Activated CD4-positive, alpha-beta T cell treated with anti-CD3 and anti-CD28 coated beads for 36 hours (primary cell): Measurements from ENCODE around the gene TRIM71. TPM values are rescaled to one million over a fixed set of nuclear protein-coding genes. Genes with fewer than 3 reads are reported as not detected.

Experiments
- ATAC-seq: fragments of 200-7000 bp; cut with Tn5 transposase; one replicate; pipeline ENCODE4 v1.10.0; 2021; ENCODE audit warnings: mild to moderate bottlenecking, moderate library complexity
- CTCF ChIA-PET: fragments of 350-600 bp; sonication (Branson Sonifier 250); formaldehyde crosslinking; loops from one replicate; lab custom pipeline; 2021; ENCODE audit warnings: antibody characterized with exemption; lab: Charles Lee
- POLR2A ChIA-PET: fragments of 350-600 bp; sonication (Branson Sonifier 250); formaldehyde crosslinking; loops from one replicate; lab custom pipeline; 2021; ENCODE audit warnings: antibody characterized with exemption, inconsistent platforms; lab: Charles Lee
- DNase-seq: peaks from one replicate; pipeline ENCODE4 v3.0.0-alpha.2; 2020
- H3K27ac Mint-ChIP-seq: one replicate; pipeline ENCODE4 v1.8.0; 2021; ENCODE audit warnings: mixed read lengths
- H3K27me3 Mint-ChIP-seq: one replicate; pipeline ENCODE4 v1.8.0; 2021; ENCODE audit warnings: mixed read lengths
- H3K36me3 Mint-ChIP-seq: one replicate; pipeline ENCODE4 v1.8.0; 2021; ENCODE audit warnings: low read depth, mixed read lengths
- H3K4me1 Mint-ChIP-seq: one replicate; pipeline ENCODE4 v1.8.0; 2021; ENCODE audit warnings: mixed read lengths
- H3K4me3 Mint-ChIP-seq: one replicate; pipeline ENCODE4 v1.8.0; 2021; ENCODE audit warnings: mild to moderate bottlenecking, moderate library complexity, mixed read lengths
- H3K9me3 Mint-ChIP-seq: one replicate; pipeline ENCODE4 v1.8.0; 2021; ENCODE audit warnings: low read depth, mixed read lengths
- intact Hi-C, 2 experiments: fragments of 100-400 bp; cut with DNase I in 1 of 2; cut with micrococcal nuclease in 1 of 2; formaldehyde crosslinking; loops; one replicate each; pipeline versions ENCODE4 v1.14.2 to v1.15.1; 2022 to 2024; cut with DNase I, micrococcal nuclease
- total RNA-seq, 2 experiments: library from RNA; stranded (reverse); gene quantifications; one replicate each; pipeline ENCODE4 v1.2.3, GENCODE V29; 2021

Gene TRIM71
- total RNA-seq, 2 experiments from 2014 or later: 0.02 to 0.04 TPM

DNA sequence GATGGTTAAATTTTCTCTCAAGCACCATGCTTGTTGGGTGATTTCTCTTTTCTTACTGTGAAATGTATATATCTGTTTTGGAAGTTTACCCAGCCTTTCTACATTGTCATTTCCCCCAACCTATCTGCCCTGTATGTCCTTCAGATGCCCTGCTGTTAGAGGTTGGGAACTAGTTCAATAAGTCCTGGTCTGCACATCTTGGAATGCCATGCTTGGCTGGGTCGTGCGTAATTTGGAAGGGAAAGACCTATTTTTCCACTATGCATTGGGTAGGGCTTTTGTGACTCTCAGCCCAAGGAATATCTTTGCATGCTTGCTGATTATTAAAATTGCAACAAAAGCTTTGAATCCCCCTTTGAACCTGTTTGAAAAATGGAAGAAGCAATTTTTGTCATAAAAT lies 63.8 kb downstream of the TRIM71 start:
- Mint-ChIP-seq H3K36me3 (no peaks in the 10 kb centered on the region), H3K9me3 (no peaks in the 10 kb centered on the region), H3K4me1 (peaks cover 13% of the 10 kb centered on the region), H3K27ac (no peak overlapping the region), H3K27me3 (peaks cover 31% of the 10 kb centered on the region), H3K4me3 (no peak overlapping the region)
- POLR2A ChIA-PET: no interaction called here
- ATAC-seq (no peak), DNase-seq (no peak)
- CTCF ChIA-PET: no interaction called here
- intact Hi-C loops: no loop called here

DNA sequence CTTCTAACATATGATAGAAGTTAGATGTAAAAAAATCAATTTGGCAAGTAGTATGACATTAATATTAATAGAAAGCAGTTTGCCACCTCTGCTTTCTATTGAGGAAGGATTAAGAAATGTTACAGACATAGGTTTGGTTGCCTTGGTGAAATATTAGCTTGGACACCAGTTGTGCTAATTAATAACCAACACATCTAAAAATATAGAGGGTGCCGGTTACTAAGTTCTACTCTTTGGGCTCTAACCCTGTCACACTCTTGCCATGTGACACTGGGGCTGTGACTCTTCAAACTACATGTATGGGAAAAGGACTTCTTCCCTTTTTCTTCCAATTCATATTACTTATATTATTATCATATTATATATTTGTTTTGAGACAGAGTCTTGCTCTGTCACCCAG lies 64.4 kb downstream of the TRIM71 start:
- ATAC-seq: no peak
- no peak overlapping the region for H3K27ac Mint-ChIP-seq
- H3K9me3 Mint-ChIP-seq: no peaks in the 10 kb centered on the region
- H3K36me3 Mint-ChIP-seq: no peaks in the 10 kb centered on the region
- H3K27me3 Mint-ChIP-seq: peaks cover 29% of the 10 kb centered on the region
- POLR2A ChIA-PET: interaction anchor here (0.7 kb wide), 1 partner anchor 648 kb away, joined by 3 read pairs; no protein-coding TSS in a partner anchor
- DNase-seq: no peak
- CTCF ChIA-PET: interaction anchor here (0.7 to 1.5 kb wide), 5 partner anchors 8 to 101 kb away, joined by 3 to 4 read pairs (median 3); no protein-coding TSS in a partner anchor
- peaks cover 13% of the 10 kb centered on the region for H3K4me1 Mint-ChIP-seq
- intact Hi-C loops: no loop called here
- no peak overlapping the region for H3K4me3 Mint-ChIP-seq

DNA sequence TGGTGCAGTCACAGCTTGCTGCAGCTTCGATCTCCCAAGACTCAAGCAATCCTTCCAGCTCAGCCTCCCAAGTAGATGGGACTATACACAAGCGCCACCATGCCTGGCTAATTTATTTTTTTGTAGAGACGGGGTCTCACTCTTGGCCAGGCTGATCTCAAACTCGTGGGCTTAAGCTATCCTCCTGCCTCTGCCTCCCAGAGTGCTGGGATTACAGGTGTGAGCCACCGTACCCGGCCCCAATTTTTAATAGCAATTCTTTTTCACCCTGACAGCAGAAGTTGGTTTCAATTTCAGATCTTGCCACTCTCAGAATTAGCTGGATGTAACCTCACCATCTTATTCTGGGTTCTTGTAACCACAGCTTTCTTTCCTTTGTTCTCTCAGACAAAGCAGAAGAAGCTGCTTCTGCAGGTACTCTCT lies 64.8 kb downstream of the TRIM71 start:
- Mint-ChIP-seq H3K9me3 (no peaks in the 10 kb centered on the region), H3K27me3 (peaks cover 28% of the 10 kb centered on the region), H3K27ac (no peak overlapping the region), H3K4me1 (peaks cover 13% of the 10 kb centered on the region), H3K4me3 (no peak overlapping the region), H3K36me3 (no peaks in the 10 kb centered on the region)
- ATAC-seq (peak; percentile 96), DNase-seq (peak; percentile 23)
- ChIA-PET CTCF (interaction anchor here (0.6 to 1.5 kb wide), 8 partner anchors 9 to 415 kb away, joined by 3 to 4 read pairs (median 3); no protein-coding TSS in a partner anchor), POLR2A (interaction anchor here (0.7 kb wide), 1 partner anchor 648 kb away, joined by 3 read pairs; no protein-coding TSS in a partner anchor)
- intact Hi-C loops: no loop called here

DNA sequence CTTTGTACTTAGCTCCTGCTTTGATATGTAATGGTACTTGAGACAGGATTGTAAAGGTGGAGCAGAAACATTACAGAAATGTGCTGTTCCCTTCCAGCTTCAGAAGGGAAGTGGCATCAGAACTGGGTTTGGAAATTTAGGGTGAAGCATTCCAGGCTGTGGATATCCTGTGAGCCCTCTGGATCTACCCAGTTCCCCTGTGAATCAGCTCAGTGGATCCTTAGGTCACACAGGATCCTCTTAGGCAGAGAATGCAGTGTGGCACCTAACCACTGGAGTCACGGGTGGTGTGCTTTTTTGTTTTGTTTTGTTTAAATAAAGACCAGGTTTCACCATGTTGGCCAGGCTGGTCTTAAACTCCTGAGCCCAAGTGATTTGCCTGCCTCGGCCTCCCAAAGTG lies 66.0 kb downstream of the TRIM71 start:
- ATAC-seq: no peak
- H3K27ac Mint-ChIP-seq: no peak overlapping the region
- peaks cover 25% of the 10 kb centered on the region for H3K27me3 Mint-ChIP-seq
- no peak for DNase-seq
- H3K9me3 Mint-ChIP-seq: no peaks in the 10 kb centered on the region
- peaks cover 13% of the 10 kb centered on the region for H3K4me1 Mint-ChIP-seq
- intact Hi-C loops: no loop called here
- H3K4me3 Mint-ChIP-seq: no peak overlapping the region
- ChIA-PET CTCF (interaction anchor here (0.6 to 1.6 kb wide), 4 partner anchors 10 to 41 kb away, joined by 3 to 5 read pairs (median 4); no protein-coding TSS in a partner anchor), POLR2A (no interaction called here)
- H3K36me3 Mint-ChIP-seq: no peaks in the 10 kb centered on the region

DNA sequence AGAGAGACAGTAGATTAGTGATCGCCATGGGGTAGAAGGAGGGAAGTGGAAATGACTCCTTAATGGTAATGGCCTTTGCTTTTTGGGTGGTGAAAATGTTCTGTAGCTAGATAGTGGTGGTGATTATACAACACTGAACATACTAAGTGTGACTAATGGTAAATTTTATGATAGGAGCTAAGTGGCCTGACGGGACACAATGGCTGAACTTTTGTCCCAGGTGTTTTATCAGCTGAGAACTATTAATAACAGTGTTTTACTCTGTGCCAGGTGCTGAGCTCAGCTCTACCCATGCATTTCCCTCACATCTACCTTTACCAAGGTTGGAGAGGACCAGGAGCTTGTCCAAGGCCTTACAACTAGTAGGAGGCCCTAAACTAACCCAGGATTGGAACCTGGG lies 66.8 kb downstream of the TRIM71 start:
- ATAC-seq (no peak), DNase-seq (no peak)
- H3K27me3 Mint-ChIP-seq: peaks cover 24% of the 10 kb centered on the region
- H3K4me3 Mint-ChIP-seq: no peak overlapping the region
- peaks cover 13% of the 10 kb centered on the region for H3K4me1 Mint-ChIP-seq
- no peaks in the 10 kb centered on the region for H3K36me3 Mint-ChIP-seq
- intact Hi-C loops: no loop called here
- POLR2A ChIA-PET: no interaction called here
- CTCF ChIA-PET: interaction anchor here (0.5 to 1.6 kb wide), 4 partner anchors 14 to 510 kb away, joined by 3 to 5 read pairs (median 3); no protein-coding TSS in a partner anchor
- H3K27ac Mint-ChIP-seq: no peak overlapping the region
- H3K9me3 Mint-ChIP-seq: no peaks in the 10 kb centered on the region

DNA sequence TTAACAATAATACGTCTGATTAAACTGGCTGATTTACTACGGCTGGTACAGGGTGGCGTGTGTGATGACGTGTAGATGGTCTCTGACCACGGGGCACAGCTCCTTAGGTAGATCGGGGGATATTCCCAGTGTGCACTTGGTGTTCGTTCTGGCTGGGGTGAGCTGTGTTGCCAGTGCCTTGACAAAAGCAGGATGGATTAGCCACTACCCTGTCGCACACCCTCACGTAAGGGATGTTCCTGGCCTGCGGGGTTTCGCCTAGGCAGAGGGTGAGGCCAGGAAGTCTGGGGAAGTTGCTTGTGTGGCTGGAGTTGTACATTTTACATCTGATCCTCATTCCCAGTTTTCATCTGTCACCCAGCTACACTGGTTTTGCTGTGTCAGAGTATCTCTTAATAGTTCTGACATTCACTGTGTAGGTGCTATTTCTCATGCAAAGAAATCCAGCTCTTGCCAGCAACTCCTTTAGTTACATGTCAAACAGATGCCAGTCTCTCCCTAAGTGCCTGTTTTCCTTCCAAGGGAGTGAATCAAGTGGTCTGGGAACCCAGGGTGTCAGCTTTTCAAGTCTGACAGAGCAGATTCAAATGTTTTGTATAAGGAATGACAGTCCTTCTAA lies 67.6 kb downstream of the TRIM71 start:
- H3K27ac Mint-ChIP-seq: no peak overlapping the region
- H3K27me3 Mint-ChIP-seq: peaks cover 22% of the 10 kb centered on the region
- H3K4me3 Mint-ChIP-seq: no peak overlapping the region
- ATAC-seq (no peak), DNase-seq (no peak)
- peaks cover 13% of the 10 kb centered on the region for H3K4me1 Mint-ChIP-seq
- intact Hi-C loops: no loop called here
- no peaks in the 10 kb centered on the region for H3K36me3 Mint-ChIP-seq
- CTCF ChIA-PET: interaction anchor here (0.5 to 1.6 kb wide), 4 partner anchors 10 to 511 kb away, joined by 3 to 5 read pairs (median 4); no protein-coding TSS in a partner anchor
- H3K9me3 Mint-ChIP-seq: no peaks in the 10 kb centered on the region
- POLR2A ChIA-PET: no interaction called here

DNA sequence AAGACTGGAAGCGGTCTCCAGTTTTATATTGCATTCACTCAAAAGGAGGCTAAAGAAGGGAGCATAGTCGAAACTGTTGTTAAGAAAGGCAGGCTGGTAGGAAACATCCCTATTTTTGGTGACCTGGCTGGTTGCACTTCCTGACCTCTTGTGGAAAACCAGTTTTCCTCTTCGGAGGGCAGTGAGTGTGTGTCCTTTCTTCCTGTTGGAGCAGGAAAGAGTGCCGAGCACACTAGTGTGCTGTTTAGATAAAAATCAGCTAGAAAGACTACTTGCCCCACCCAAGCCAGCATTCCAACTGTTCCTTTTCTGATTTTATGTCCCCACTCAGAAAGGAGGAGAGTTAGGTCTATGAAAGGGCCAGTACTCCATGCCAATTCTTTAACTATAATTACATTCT lies 68.5 kb downstream of the TRIM71 start:
- intact Hi-C loops: no loop called here
- Mint-ChIP-seq H3K27me3 (peaks cover 17% of the 10 kb centered on the region), H3K4me3 (no peak overlapping the region), H3K27ac (no peak overlapping the region), H3K36me3 (no peaks in the 10 kb centered on the region), H3K9me3 (no peaks in the 10 kb centered on the region), H3K4me1 (peaks cover 13% of the 10 kb centered on the region)
- POLR2A ChIA-PET: no interaction called here
- DNase-seq (no peak), ATAC-seq (no peak)
- CTCF ChIA-PET: interaction anchor here (1.4 kb wide), 1 partner anchor 9 kb away, joined by 4 read pairs; no protein-coding TSS in a partner anchor

DNA sequence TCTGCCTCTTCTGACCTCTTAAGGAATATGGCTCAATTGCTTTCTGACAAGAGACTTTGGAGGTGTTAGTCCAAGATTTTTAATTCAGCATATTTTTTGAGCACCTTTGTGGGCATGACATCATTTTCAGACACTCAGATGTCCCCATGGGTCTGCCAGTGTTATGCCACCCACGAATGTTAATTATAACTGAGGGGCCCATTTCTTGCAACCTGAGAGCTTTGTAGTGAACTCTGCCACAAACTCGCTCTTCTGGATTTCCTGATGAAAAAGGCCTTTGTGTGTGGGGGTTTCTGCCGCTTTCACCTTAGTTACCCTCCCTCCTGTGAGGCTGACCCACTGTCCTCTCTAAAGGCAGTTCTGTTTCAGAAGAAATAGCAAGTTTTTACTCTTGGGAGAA lies 69.1 kb downstream of the TRIM71 start:
- CTCF ChIA-PET: interaction anchor here (1.4 kb wide), 1 partner anchor 9 kb away, joined by 4 read pairs; no protein-coding TSS in a partner anchor
- POLR2A ChIA-PET: no interaction called here
- peaks cover 11% of the 10 kb centered on the region for H3K4me1 Mint-ChIP-seq

DNA sequence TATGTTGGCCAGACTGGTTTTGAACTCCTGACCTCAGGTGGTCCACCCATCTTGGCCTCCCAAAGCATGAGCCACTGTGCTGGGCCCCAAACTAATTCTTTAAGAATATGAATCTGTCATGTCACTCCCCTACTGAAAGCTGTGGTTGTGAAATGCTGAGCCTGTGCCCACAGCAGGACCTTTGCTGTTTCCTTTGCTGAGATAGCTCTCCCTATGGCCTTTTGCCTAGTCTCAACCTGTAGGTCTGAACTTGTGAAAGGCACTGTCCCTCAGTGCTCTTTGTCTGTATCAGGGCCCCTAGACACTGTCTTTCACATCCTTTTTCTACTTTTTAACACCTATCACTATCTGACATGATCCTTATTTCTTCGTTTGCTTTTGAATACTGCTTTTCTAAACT lies 70.9 kb downstream of the TRIM71 start:
- intact Hi-C loops: no loop called here
- CTCF ChIA-PET: no interaction called here
- no peak for ATAC-seq
- H3K27ac Mint-ChIP-seq: no peak overlapping the region
- H3K4me1 Mint-ChIP-seq: no peaks in the 10 kb centered on the region
- H3K9me3 Mint-ChIP-seq: no peaks in the 10 kb centered on the region
- POLR2A ChIA-PET: no interaction called here
- H3K27me3 Mint-ChIP-seq: peaks cover 11% of the 10 kb centered on the region
- no peak for DNase-seq
- no peak overlapping the region for H3K4me3 Mint-ChIP-seq
- H3K36me3 Mint-ChIP-seq: no peaks in the 10 kb centered on the region

More for the DNA sequence above, 69.1 kb downstream of the TRIM71 start:
- intact Hi-C loops: no loop called here
- ATAC-seq (no peak), DNase-seq (no peak)
- Mint-ChIP-seq H3K27ac (no peak overlapping the region), H3K4me3 (no peak overlapping the region), H3K27me3 (peaks cover 11% of the 10 kb centered on the region), H3K9me3 (no peaks in the 10 kb centered on the region), H3K36me3 (no peaks in the 10 kb centered on the region)

DNA sequence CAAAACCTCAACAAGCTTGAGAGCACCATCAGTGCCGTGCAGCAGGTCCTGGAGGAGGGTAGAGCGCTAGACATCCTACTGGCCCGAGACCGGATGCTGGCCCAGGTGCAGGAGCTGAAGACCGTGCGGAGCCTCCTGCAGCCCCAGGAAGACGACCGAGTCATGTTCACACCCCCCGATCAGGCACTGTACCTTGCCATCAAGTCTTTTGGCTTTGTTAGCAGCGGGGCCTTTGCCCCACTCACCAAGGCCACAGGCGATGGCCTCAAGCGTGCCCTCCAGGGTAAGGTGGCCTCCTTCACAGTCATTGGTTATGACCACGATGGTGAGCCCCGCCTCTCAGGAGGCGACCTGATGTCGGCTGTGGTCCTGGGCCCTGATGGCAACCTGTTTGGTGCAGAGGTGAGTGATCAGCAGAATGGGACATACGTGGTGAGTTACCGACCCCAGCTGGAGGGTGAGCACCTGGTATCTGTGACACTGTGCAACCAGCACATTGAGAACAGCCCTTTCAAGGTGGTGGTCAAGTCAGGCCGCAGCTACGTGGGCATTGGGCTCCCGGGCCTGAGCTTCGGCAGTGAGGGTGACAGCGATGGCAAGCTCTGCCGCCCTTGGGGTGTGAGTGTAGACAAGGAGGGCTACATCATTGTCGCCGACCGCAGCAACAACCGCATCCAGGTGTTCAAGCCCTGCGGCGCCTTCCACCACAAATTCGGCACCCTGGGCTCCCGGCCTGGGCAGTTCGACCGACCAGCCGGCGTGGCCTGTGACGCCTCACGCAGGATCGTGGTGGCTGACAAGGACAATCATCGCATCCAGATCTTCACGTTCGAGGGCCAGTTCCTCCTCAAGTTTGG lies 72.9 kb downstream of the TRIM71 start:
- intact Hi-C loops: no loop called here
- DNase-seq (no peak), ATAC-seq (no peak)
- CTCF ChIA-PET: no interaction called here
- POLR2A ChIA-PET: no interaction called here
- Mint-ChIP-seq H3K27me3 (peaks cover 11% of the 10 kb centered on the region), H3K36me3 (no peaks in the 10 kb centered on the region), H3K4me3 (no peak overlapping the region), H3K27ac (no peak overlapping the region), H3K9me3 (no peaks in the 10 kb centered on the region), H3K4me1 (no peaks in the 10 kb centered on the region)

DNA sequence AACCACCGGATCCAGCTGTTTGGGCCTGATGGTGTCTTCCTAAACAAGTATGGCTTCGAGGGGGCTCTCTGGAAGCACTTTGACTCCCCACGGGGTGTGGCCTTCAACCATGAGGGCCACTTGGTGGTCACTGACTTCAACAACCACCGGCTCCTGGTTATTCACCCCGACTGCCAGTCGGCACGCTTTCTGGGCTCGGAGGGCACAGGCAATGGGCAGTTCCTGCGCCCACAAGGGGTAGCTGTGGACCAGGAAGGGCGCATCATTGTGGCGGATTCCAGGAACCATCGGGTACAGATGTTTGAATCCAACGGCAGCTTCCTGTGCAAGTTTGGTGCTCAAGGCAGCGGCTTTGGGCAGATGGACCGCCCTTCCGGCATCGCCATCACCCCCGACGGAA lies 73.6 kb downstream of the TRIM71 start:
- H3K4me3 Mint-ChIP-seq: no peak overlapping the region
- no peaks in the 10 kb centered on the region for H3K36me3 Mint-ChIP-seq
- intact Hi-C loops: no loop called here
- no peaks in the 10 kb centered on the region for H3K9me3 Mint-ChIP-seq
- DNase-seq (no peak), ATAC-seq (no peak)
- H3K4me1 Mint-ChIP-seq: no peaks in the 10 kb centered on the region
- ChIA-PET CTCF (no interaction called here), POLR2A (no interaction called here)
- no peak overlapping the region for H3K27ac Mint-ChIP-seq
- peaks cover 10% of the 10 kb centered on the region for H3K27me3 Mint-ChIP-seq
